CD14-positive monocyte (primary cell): ENCODE measurements around the gene HPSE2. TPM values are rescaled to one million over a fixed set of nuclear protein-coding genes. Genes with fewer than 3 reads are reported as not detected.

ENCODE experiments used
- DNase-seq, 3 donors: peaks; one replicate each; pipeline ENCODE4 v3.0.0-alpha.2; 2011 to 2022
- H2AFZ ChIP-seq: 2 replicates; pipeline ENCODE4 v1.6.0; 2012; ENCODE audit warnings: mild to moderate bottlenecking, low read depth, low read length, inconsistent platforms; ENCODE audit not compliant: insufficient read depth, poor library complexity, severe bottlenecking
- H3K27ac ChIP-seq, 2 donors: 1 replicate in 1 of 2; 2 replicates in 1 of 2; pipeline ENCODE4 v1.5.1; 2012 to 2013; ENCODE audit warnings: low read length in 2 of 2, control low read depth in 1 of 2, inconsistent platforms in 1 of 2, low read depth in 1 of 2, mild to moderate bottlenecking in 1 of 2
- H3K27me3 ChIP-seq, 2 donors: one replicate each; pipeline versions ENCODE4 v1.6.0 to v1.6.1; 2011 to 2013; ENCODE audit warnings: low read length in 2 of 2; ENCODE audit not compliant: control insufficient read depth in 2 of 2, insufficient read depth in 2 of 2
- H3K36me3 ChIP-seq, 2 donors: replicated peaks in 1 of 2; 1 replicate in 1 of 2; 2 replicates in 1 of 2; pipeline versions ENCODE4 v1.5.1 to v1.6.1; 2012 to 2013; ENCODE audit warnings: low read length in 2 of 2, control low read depth in 1 of 2, inconsistent platforms in 1 of 2, mild to moderate bottlenecking in 1 of 2; ENCODE audit not compliant: insufficient read depth in 2 of 2, control insufficient read depth in 1 of 2
- H3K4me1 ChIP-seq, 2 donors: 1 replicate in 1 of 2; 2 replicates in 1 of 2; pipeline versions ENCODE4 v1.5.1 to v1.6.1; 2012 to 2013; ENCODE audit warnings: low read length in 2 of 2, control low read depth in 1 of 2, inconsistent platforms in 1 of 2, mild to moderate bottlenecking in 1 of 2, moderate library complexity in 1 of 2; ENCODE audit not compliant: insufficient read depth in 2 of 2, control insufficient read depth in 1 of 2
- H3K4me2 ChIP-seq: replicated peaks from 2 replicates; pipeline ENCODE3; 2012; ENCODE audit warnings: low read length, moderate library complexity, mild to moderate bottlenecking; ENCODE audit not compliant: poor library complexity, severe bottlenecking; ENCODE audit errors: extremely low read depth
- H3K4me3 ChIP-seq, 3 experiments: fragments of 200-600 bp in 1 of 3; sonication (generic) in 1 of 3; replicated peaks in 1 of 3; 1 replicate in 2 of 3; 2 replicates in 1 of 3; pipeline ENCODE4 v1.5.1; 2011 to 2013; ENCODE audit warnings: low read length in 3 of 3, mild to moderate bottlenecking in 3 of 3, control low read depth in 2 of 3, low read depth in 2 of 3, inconsistent platforms in 1 of 3, moderate library complexity in 1 of 3
- H3K79me2 ChIP-seq: 2 replicates; pipeline ENCODE4 v1.6.0; 2012; ENCODE audit warnings: mild to moderate bottlenecking, control low read depth, inconsistent platforms, low read length, moderate library complexity; ENCODE audit not compliant: insufficient read depth
- H3K9ac ChIP-seq: 2 replicates; pipeline ENCODE4 v1.6.0; 2017; ENCODE audit warnings: low read length, mild to moderate bottlenecking; ENCODE audit not compliant: insufficient read depth, poor library complexity, severe bottlenecking
- H3K9me3 ChIP-seq, 2 donors: replicated peaks in 1 of 2; 1 replicate in 1 of 2; 2 replicates in 1 of 2; pipeline versions ENCODE4 v1.5.1 to v1.6.1; 2012 to 2013; ENCODE audit warnings: low read length in 2 of 2, control low read depth in 1 of 2; ENCODE audit not compliant: control insufficient read depth in 1 of 2, insufficient read depth in 1 of 2
- H4K20me1 ChIP-seq: 2 replicates; pipeline ENCODE4 v1.6.0; 2012; ENCODE audit warnings: mild to moderate bottlenecking, low read length, control low read depth, moderate library complexity; ENCODE audit not compliant: insufficient read depth
- H3K27ac Mint-ChIP-seq, 7 donors: one replicate each; pipeline ENCODE4 v1.8.0; 2020; ENCODE audit warnings: mild to moderate bottlenecking in 7 of 7, mixed read lengths in 7 of 7, moderate library complexity in 6 of 7, inconsistent platforms in 2 of 7
- H3K27me3 Mint-ChIP-seq, 3 donors: one replicate each; pipeline ENCODE4 v1.8.0; 2021 to 2022; ENCODE audit warnings: low read depth in 3 of 3, mild to moderate bottlenecking in 3 of 3, mixed read lengths in 3 of 3, moderate library complexity in 3 of 3, inconsistent platforms in 1 of 3
- H3K36me3 Mint-ChIP-seq, 2 donors: one replicate each; pipeline ENCODE4 v1.8.0; 2020; ENCODE audit warnings: mixed read lengths in 2 of 2, inconsistent platforms in 1 of 2, mild to moderate bottlenecking in 1 of 2
- H3K4me1 Mint-ChIP-seq: one replicate; pipeline ENCODE4 v1.8.0; 2020; ENCODE audit warnings: mild to moderate bottlenecking, mixed read lengths
- H3K4me3 Mint-ChIP-seq, 2 donors: one replicate each; pipeline ENCODE4 v1.8.0; 2020; ENCODE audit warnings: mild to moderate bottlenecking in 2 of 2, mixed read lengths in 2 of 2, moderate library complexity in 1 of 2
- H3K9me3 Mint-ChIP-seq, 7 donors: one replicate each; pipeline ENCODE4 v1.8.0; 2020 to 2022; ENCODE audit warnings: mixed read lengths in 7 of 7, mild to moderate bottlenecking in 6 of 7, moderate library complexity in 6 of 7, inconsistent platforms in 2 of 7
- CTCF ChIP-seq: fragments of 200-600 bp; IDR thresholded peaks from one replicate; pipeline ENCODE4 v1.8.0; 2022; ENCODE audit warnings: antibody characterized with exemption, mild to moderate bottlenecking
- WGBS: methylation state at CpG from one replicate; pipeline ENCODE4 v1.1.5; 2013; ENCODE audit warnings: missing lambda C conversion rate; ENCODE audit not compliant: insufficient coverage; 5-methylcytosine and 5-hydroxymethylcytosine counted together
- intact Hi-C, 2 donors: fragments of 100-400 bp; cut with micrococcal nuclease; formaldehyde crosslinking; loops; one replicate each; pipeline versions ENCODE4 v1.15.0 to v1.15.1; 2023
- polyA plus RNA-seq, 3 donors: library from polyadenylated mRNA; depleted of rRNA in 1 of 3; unstranded in 2 of 3; stranded (reverse) in 1 of 3; fragments of 300-500 nt in 2 of 3; fragments of >200 nt in 1 of 3; fragmentation: Illumina TruSeq in 2 of 3; gene quantifications; 1 replicate in 2 of 3; 2 replicates in 1 of 3; pipeline ENCODE4 v1.2.3, GENCODE V29; 2012 to 2021

Gene HPSE2
- polyA plus RNA-seq, 3 donors: not detected

- no peak overlapping the region for H3K27ac ChIP-seq
- H3K79me2 ChIP-seq: no peaks in the 10 kb centered on the region
- no peaks in the 10 kb centered on the region for H3K9me3 ChIP-seq
- no peak overlapping the region for H2AFZ ChIP-seq
- H3K36me3 Mint-ChIP-seq: no peaks in the 10 kb centered on the region
- H3K4me3 Mint-ChIP-seq: no peak overlapping the region
- no peaks in the 10 kb centered on the region for H3K27me3 ChIP-seq
- H3K4me1 ChIP-seq: no peaks in the 10 kb centered on the region
- no peak overlapping the region for H3K4me3 ChIP-seq
- peaks cover 0 to 3% (median 0%) of the 10 kb centered on the region in 7 donors for H3K9me3 Mint-ChIP-seq
- no peaks in the 10 kb centered on the region for H3K4me1 Mint-ChIP-seq
- H3K27me3 Mint-ChIP-seq: peaks cover 0 to 1% (median 0%) of the 10 kb centered on the region in 3 donors
- TF ChIP-seq CTCF: no peak
- intact Hi-C loops: no loop called here
- H3K9ac ChIP-seq: no peak overlapping the region
- H3K36me3 ChIP-seq: no peaks in the 10 kb centered on the region
- no peak overlapping the region for H3K27ac Mint-ChIP-seq
- H4K20me1 ChIP-seq: no peaks in the 10 kb centered on the region
- no CpG with 5 or more reads among the region's 2 CpGs for WGBS
- no peak overlapping the region for H3K4me2 ChIP-seq
- DNase-seq: no peak
Measured at GRCh38 chr10:98846787-98847186, 388.9 kb downstream of the HPSE2 start.

GRCh38 chr10:98833542-98833941 is 402.1 kb downstream of the HPSE2 start:
- DNase-seq: no peak
- no peaks in the 10 kb centered on the region for H3K27me3 ChIP-seq
- Mint-ChIP-seq H3K27ac (no peak overlapping the region), H3K27me3 (no peaks in the 10 kb centered on the region), H3K9me3 (peaks cover 0 to 4% (median 0%) of the 10 kb centered on the region in 7 donors), H3K4me1 (no peaks in the 10 kb centered on the region), H3K36me3 (no peaks in the 10 kb centered on the region), H3K4me3 (no peak overlapping the region)
- intact Hi-C loops: no loop called here
- no peak for TF ChIP-seq CTCF
- H3K4me3 ChIP-seq: no peak overlapping the region
- H2AFZ ChIP-seq: no peak overlapping the region
- H3K9ac ChIP-seq: no peak overlapping the region
- H3K9me3 ChIP-seq: no peaks in the 10 kb centered on the region
- no peak overlapping the region for H3K4me2 ChIP-seq
- H3K4me1 ChIP-seq: no peaks in the 10 kb centered on the region
- H3K36me3 ChIP-seq: no peaks in the 10 kb centered on the region
- H3K27ac ChIP-seq: no peak overlapping the region
- H4K20me1 ChIP-seq: no peaks in the 10 kb centered on the region
- no peaks in the 10 kb centered on the region for H3K79me2 ChIP-seq
- WGBS: no CpG with 5 or more reads among the region's 1 CpG
